ENCODE data around the gene CTPS1.

CTPS1 gene

DNA sequence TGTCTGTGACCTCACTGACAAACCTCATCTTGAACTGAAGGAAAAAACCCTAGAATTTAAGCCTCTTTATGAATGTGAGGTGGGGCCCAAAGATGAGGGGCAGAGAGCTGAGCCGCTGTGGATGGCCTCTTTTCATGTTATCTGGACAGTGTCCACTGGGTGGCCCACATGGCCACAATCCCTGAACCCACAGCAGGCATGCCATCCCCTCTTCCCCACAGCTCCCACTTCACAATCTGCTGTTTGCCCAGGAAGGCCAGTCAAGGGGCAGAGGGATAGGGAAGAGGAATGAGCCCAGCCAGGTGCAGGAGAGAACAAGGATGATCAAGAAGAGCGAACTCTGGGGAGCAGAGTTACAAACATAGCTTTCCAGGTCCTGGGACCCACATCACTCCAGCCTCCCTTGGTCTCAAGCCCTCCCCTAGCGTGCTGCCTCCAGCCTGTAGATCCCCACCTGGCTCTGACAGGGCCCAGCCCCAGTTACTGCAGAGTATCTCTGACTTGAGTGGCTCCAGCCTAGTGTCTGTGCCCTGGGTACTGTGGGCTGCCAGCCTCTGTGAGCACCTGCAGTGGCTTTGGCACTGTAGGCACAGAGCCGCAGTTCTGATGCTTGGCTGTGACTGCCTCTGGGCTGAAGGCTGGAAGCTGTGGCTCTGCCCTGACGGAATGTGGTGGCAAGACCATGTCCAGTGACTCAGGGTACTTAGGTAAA is 43.9 kb downstream of the CTPS1 start:
- DNase-seq (ENCODE audit: low read depth in 2 of 2), result no peak

DNA sequence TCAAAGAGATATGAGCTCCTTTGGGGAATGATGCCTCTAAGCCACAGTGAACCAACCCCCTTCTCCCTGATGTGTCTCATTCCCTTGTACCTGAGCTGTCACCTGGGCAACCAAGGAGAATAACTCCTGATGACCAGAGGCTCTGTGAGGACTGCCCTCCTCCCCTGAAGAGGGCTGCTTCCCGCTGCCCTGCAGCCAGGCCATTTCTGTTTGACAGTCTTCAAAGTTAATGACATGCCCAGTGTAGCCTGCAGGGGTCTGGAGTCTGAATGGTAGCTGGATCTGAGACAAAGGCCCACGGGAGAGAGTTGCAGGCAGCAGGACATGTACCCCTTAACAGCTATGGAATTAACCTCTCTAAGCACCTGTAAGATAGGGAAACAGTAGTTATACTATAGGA is 45.5 kb downstream of the CTPS1 start:
- no peak for DNase-seq (ENCODE audit: low read depth in 2 of 2)

DNA sequence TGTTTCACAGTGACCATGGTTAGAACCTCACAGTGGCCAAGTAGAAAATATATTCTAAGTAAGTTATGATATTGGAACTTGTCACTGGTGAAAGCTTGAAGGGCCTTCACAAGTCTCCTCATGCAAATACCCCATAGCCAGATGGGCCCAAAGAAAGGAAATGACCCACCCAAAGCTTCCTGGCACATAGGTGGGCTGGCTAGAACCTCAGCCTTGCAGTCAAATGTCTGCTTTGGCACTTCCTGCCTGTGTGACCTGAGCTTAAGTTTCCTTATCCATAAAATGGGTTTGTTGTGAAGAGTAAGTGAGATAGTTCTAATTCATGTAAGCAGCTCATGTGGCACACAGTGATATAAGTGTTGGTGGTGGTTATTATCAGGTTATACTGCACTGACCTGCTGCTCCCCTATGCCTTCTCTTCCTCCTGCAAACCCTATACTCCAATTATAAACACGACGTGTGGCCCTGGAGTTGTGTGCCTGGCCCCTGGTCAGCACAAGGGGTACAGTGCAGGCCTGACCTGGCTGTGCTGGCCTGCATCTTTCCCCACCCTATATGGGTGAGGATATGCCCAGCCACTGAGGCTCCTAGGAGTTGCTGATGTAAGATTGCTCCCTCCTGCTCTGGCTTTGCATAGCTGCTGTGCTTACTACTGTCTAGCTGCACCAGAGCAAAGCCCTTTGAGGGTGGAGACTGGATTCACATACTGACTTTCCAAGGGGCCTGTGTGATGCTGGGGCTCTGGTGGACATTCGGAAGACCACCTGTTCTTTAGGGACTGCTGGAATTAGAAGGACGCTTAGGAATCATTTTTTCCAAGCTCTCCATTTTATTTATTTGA is 46.7 kb downstream of the CTPS1 start:
- DNase-seq (ENCODE audit: low read depth in 2 of 2), result no peak

DNA sequence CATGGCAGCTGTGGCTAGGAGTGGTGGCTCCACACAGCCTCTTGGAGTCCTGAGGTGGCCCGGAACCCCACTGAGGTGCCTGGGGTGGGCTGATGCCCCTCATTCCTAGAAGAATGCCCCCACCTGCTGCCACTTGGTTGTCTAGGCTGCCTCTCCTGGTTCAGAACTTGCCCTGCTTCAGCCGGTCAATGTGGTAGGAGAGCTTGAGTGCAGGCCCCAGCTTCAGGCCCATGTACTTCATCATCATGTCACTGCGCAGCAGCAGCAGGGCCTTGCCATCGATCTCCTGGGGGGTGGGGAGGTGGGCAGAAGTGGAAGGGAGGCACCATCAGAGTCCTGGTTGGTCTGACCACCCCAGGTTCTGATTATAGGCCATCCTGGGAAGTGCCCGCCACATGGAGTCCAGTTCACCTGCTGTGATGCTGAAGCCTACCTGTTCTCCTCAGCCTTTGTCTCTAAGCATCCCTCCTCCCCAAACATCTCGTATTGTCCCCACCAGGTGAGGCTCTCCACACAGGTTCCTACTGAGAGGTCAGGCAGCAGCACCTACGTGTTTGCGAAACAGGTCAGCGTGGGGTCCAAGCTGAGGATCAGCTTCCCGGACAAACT is 48.6 kb downstream of the CTPS1 start:
- DNase-seq (ENCODE audit: low read depth in 2 of 2), result no peak

DNA sequence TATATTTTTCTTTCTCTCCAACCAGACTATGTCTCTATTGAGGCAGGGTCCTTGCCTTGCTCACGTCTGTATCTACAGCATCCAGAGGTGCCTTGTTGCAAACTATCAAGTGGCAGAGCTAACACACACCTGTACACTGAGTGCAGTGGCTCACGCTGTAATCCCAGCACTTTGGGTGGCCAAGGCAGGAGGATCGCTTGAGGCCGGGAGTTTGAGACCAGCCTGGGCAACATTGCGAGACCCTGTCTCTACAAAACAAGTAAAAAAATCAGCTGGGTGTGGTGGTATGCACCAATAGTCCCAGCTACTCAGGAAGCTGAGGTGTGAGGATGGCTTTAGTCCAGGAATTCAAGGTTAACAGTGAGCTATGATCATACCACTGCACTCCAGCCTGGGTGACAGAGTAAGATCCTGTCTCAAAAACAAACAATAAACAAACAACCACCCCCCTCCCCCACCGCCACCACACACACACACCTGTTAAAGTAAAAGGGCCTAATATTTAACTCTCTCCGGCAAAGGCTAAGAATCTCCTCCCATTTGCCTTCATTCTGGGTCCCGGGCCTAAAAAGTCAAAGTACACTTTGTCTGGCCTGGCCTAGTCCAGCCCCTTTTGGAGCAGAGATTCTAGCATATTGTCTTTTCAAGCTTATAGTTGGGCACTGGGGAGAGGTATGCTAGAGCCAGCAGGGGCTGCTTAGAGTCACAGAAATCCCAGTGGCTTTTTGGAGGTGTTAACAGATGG is 51.5 kb downstream of the CTPS1 start:
- DNase-seq (ENCODE audit: low read depth in 2 of 2), result no peak

DNA sequence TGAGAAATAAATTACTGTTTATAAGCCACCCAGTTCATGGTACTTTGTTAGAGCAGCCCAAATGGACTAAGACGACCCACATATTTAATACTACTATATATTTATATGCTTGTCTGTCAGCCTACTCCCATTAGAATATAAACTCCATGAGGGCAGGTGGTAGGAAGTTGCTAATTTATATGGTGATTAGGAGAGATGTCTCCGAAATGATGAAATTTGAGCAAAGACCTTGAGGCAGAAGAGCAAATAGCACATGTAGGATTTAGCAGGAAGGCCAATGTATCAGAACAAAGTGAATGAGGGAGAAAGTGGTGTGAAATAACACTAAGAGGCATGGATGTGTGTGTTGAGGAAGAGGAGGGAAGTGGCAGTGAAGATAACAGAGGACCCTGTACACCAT is 52.7 kb downstream of the CTPS1 start:
- no peak for DNase-seq (ENCODE audit: low read depth in 2 of 2)

DNA sequence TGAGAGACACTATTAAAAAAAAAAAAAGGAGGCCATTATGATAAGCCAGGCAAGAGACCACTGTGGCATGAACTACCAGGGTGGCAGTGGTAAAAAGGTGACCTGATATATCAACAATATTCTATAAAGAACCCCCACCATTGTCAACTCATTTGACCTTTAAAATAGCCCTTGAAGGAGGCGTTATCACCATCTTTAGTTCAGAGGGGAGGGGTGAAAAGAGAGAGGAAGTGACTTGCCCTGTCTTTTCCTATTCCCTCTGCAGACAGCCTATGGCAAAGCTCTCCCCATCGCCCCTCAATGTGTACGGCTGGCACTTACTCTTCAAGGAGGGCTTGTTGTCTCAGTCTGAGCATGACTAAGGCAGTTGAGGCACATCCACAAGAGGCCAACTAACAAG is 53.8 kb downstream of the CTPS1 start:
- no peak for DNase-seq (ENCODE audit: low read depth in 2 of 2)

DNA sequence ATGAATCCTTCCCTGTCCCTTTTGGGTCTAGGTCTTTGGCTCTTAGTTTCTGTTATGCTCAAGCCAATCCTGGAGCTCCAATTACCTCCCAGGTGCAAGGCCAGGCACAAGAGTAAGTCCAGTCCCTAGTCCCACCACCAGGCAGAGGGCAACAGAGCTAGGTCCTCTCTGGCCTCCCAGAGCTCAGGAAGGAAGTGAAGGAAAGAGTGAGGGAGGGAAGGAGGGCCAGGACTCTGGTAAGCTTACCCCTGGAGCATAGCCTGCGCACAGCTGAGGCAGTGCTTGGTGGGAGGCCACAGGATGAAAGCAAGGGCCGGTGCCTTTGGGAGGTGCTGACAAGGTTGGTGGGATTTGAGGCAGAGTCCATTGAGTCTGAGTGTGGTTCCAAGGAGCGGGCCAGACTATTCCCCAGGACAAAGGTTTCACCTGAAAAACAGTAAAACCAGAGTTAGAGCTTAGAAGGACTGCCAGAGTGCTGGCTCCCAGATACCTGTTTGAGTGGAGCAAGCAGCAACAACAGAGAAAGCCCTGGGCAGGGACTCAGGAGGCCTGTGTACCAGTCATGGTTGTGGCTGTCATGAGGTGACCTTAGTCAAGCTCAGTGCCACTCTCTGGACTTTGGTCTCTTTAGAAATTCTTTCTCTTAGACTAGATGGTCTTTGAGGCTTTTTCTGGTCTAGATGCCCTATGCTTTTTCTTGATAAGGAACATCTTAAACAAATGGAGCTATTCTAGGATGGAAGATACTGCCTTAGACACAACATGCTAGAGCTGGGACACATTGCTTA is 57.8 kb downstream of the CTPS1 start:
- DNase-seq (ENCODE audit: low read depth in 2 of 2), result no peak

DNA sequence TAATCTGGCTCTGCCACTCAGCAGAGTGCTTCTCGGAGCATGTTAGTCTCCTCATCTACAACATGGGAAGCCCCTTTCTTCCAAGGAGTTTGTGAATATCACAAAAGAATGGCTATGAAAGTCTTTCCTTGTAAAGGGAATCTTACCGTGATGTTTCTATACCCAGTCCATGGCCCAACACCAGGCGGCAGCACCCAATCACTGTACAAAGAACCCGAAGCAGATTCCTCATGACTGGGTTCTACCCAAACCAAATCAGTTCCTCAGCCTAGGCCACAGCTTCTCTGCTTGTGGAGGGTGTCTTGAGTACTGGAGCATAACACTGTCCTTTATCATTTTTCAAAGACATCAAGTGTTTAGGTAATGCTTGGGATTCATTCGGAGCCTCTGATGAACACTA is 58.6 kb downstream of the CTPS1 start:
- no peak for DNase-seq (ENCODE audit: low read depth in 2 of 2)

DNA sequence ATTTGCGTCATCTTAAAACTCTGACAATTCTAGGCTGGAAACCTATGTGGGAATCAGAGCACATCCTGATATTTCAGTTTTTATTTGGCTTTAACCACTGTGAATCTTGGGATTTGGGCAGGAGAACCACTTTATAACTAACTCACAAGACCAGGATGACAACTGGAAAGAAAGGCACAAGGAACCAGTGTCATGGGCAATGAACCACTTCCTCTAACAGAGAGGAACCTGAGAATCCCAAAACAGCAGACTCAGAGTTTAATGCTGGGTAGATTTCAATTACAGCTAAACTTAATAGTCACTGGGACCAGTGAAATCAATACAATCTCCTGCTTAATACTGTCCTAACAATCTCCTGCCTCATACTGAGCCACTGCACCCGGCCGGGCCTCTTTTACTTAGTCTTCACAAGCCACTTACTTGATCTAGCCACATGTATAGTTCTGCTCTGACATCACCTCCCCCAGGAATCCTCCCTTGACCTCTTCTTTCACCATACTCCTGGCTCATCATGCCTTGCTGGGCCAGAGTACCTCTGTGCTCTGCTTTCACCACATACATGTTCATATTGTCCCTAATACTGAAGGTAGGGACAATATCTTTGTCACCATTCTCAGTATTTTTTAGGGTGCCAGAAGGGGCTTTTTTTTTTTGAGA is 62.2 kb downstream of the CTPS1 start:
- DNase-seq (ENCODE audit: low read depth in 2 of 2), result no peak

DNA sequence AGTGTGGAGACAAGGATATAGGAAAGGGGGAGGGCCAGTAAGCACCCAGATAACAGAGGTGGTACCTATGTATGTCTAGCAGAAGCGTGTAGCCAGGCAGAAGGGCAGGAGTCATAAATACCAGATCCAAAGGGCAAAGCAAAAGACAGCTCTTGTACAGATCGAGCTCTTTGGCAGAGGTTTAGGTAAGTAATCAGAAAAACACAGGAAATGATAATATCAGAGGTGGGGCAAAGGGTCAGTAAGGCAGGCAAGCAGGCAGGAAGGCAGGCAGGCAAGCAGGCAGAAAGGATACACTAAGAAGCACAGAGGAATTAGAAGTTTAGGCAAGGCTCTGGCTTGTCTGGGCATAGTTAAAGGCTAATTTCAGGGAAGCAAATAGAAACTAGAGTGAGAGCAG is 64.7 kb downstream of the CTPS1 start:
- no peak for DNase-seq (ENCODE audit: low read depth in 2 of 2)

DNA sequence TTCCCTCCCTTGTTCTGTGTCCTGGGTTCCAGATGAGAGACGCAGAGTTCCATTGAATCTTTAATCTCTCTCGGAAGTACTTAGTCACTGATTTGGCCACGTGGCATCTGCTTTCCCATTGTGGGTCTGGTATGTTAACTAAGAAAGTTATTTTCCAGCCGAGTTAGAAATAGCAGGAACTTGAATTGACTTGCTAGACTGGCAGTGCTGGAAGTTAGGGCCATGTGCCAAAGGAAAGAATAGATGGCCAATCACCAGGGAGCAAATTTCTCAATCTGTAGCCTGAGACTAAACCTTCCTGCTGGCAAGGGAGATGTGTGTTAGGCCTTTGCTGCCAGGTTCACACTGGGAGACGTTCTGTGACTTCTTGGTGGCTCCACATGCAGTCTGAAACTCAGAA is 66.2 kb downstream of the CTPS1 start:
- DNase-seq (ENCODE audit: low read depth in 2 of 2), result no peak

DNA sequence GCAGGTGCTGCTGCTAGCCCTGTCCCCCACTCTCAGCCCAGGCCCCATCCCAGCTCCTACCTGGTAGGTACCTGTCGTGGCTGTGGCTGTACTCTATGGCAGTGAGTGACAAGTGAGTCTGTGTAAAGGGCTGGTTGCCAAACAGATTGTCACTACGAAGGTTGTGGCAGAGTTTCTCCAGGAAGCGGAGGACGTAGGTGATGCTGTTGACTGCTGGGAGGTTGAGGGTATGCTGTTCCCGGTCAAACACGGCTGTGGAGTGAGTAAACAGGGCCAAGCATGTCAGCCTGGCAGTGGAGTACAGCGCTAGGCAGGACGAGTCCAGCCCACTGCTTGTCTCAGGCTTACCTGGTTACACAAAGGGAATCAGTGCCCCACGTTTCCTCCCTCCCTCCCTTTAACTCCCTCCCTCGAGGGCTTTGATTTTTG is 66.9 kb downstream of the CTPS1 start:
- DNase-seq (ENCODE audit: low read depth in 2 of 2), result no peak

DNA sequence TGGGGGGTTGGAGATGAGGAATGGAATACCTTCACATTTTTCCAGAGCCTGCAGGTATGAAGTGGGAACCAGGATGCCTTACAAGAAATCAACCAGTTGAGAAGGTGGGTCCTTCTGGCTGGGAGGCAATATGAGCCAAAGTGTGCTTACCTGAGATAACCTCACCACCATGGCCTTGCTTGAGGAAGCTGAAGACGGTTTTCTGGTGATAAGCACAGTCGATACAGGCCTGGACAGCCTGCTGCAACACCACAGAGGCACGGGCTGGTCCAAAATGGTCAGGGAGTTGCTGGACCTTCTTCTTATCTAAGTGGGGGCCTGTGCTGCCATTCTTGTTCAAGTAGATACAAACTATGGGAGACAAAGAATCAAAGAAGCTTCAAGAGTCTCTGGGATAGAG is 69.0 kb downstream of the CTPS1 start:
- DNase-seq (ENCODE audit: low read depth in 2 of 2), result no peak

DNA sequence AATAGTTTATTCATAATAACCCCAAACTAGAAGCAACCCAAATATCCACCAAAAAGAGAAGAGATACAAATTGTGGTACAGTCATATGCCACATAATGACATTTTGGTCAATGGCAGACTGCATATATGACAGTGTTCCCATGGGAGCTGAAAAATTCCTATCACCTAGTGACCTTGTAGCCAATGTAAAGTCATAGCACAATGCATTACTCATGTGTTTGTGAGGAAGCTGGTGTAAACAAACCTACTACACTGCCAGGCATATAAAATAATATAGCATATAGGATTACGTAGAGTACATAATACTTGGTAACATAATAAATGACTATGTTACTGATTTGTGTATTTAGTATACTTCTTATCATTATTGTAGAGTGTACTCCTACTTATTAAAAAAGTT is 71.5 kb downstream of the CTPS1 start:
- no peak for DNase-seq (ENCODE audit: low read depth in 2 of 2)

DNA sequence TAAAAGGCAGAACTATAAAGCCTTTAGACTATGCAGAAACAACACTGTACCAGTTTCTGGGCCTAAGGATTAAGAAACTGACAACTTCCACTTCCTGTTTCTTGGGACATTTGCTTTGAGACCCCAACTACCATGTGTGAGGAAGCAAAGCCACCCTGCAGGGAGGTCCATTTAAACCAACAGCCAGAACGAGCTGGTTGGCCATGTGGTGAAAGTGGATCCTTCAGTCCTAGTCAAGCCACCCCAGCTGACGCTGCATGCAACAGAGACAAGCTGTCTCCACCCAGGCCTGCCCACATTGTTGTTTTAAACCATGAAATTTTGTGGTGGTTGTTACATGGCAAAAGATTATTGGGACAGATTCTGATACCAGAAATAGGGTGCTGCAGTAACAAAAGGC is 73.8 kb downstream of the CTPS1 start:
- no peak for DNase-seq (ENCODE audit: low read depth in 2 of 2)

DNA sequence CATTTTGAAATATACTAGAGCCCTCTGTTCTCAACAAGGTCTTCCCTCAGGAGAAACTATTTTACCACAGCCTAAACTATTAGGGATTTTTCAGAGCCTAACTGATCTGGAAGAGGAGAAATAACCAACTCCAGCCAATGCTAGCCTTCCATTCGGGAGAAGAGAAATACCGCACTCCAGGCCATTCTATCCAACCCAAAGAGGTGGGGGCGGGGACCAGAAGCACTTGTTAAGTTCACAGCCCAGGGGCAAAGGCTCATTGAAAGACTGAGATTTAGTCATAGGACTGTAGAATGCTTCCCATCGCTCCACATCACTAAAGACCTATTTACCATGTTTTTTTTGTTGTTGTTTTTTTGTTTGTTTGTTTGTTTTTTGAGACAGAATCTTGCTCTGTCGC is 77.4 kb downstream of the CTPS1 start:
- DNase-seq (ENCODE audit: low read depth in 2 of 2), result no peak

All from activated CD8-positive, alpha-beta memory T cell treated with anti-CD3 and anti-CD28 coated beads for 4 hours (primary cell).